Activated CD4-positive, alpha-beta memory T cell treated with anti-CD3 and anti-CD28 coated beads, Interleukin-2, amount 10 ng/mL, durations not matched to agents 7 days and 5 days (primary cell): ENCODE data around the gene CCDC27. TPM values are rescaled to one million over a fixed set of nuclear protein-coding genes. Genes with fewer than 3 reads are reported as not detected.

ENCODE experiments used
- CTCF ChIA-PET: fragments of 350-600 bp; sonication (Branson Sonifier 250); formaldehyde crosslinking; loops from one replicate; lab custom pipeline; 2021; ENCODE audit warnings: antibody characterized with exemption, inconsistent platforms; lab: Charles Lee
- POLR2A ChIA-PET: fragments of 350-600 bp; sonication (Branson Sonifier 250); formaldehyde crosslinking; loops from one replicate; lab custom pipeline; 2021; ENCODE audit warnings: antibody characterized with exemption; lab: Charles Lee
- DNase-seq: peaks from one replicate; pipeline ENCODE4 v3.0.0-alpha.2; 2020
- H3K27ac Mint-ChIP-seq: one replicate; pipeline ENCODE4 v1.8.0; 2021; ENCODE audit warnings: mild to moderate bottlenecking, mixed read lengths
- H3K27me3 Mint-ChIP-seq: one replicate; pipeline ENCODE4 v1.8.0; 2021; ENCODE audit warnings: mixed read lengths
- H3K36me3 Mint-ChIP-seq: one replicate; pipeline ENCODE4 v1.8.0; 2021; ENCODE audit warnings: low read depth, mixed read lengths
- H3K4me1 Mint-ChIP-seq: one replicate; pipeline ENCODE4 v1.8.0; 2021; ENCODE audit warnings: mixed read lengths
- H3K4me3 Mint-ChIP-seq: one replicate; pipeline ENCODE4 v1.8.0; 2021; ENCODE audit warnings: mild to moderate bottlenecking, mixed read lengths
- H3K9me3 Mint-ChIP-seq: one replicate; pipeline ENCODE4 v1.8.0; 2021; ENCODE audit warnings: mixed read lengths
- total RNA-seq, 2 experiments: library from RNA; stranded (reverse); gene quantifications; one replicate each; pipeline ENCODE4 v1.2.3, GENCODE V29; 2021

CCDC27 gene
- total RNA-seq, 2 experiments from 2014 or later: not detected

DNA sequence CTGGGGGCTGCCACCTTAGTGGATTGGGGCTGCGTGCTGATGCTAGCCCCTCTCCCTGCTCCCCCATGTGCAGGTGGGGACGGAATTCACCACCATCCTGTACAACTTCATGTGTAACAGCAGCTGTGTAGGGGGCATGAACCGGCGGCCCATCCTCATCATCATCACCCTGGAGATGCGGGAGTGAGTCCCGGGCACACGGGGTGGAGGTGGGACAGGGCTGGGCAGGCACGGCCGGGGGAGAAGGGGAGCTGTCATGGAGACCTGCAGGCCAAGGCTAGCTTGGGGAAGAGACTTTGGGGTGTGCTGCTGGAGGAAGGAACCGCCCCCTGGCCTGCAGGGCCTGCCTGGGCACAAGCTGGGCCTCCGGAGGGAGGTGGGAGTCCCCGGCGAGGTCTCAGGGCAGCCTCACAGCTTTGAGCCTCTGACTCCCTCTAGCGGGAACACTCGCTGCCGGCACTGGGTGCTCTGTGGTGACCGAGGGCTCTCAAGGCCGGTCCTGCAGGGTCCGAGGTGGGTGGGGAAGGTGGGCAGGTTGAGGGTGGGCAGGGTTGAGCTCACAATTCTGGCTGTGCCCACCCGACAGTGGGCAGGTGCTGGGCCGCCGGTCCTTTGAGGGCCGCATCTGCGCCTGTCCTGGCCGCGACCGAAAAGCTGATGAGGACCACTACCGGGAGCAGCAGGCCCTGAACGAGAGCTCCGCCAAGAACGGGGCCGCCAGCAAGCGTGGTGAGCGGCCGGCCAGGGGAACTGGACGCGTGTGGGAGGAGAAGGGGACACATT lies 25.0 kb upstream of the CCDC27 start:
- ChIA-PET CTCF (interaction anchor here (0.8 kb wide), 1 partner anchor 163 kb away, joined by 4 read pairs; no protein-coding TSS in a partner anchor), POLR2A (no interaction called here)
- Mint-ChIP-seq H3K9me3 (no peaks in the 10 kb centered on the region), H3K36me3 (no peaks in the 10 kb centered on the region), H3K4me3 (no peak overlapping the region), H3K27ac (no peak overlapping the region), H3K27me3 (no peaks in the 10 kb centered on the region), H3K4me1 (no peaks in the 10 kb centered on the region)
- no peak for DNase-seq

DNA sequence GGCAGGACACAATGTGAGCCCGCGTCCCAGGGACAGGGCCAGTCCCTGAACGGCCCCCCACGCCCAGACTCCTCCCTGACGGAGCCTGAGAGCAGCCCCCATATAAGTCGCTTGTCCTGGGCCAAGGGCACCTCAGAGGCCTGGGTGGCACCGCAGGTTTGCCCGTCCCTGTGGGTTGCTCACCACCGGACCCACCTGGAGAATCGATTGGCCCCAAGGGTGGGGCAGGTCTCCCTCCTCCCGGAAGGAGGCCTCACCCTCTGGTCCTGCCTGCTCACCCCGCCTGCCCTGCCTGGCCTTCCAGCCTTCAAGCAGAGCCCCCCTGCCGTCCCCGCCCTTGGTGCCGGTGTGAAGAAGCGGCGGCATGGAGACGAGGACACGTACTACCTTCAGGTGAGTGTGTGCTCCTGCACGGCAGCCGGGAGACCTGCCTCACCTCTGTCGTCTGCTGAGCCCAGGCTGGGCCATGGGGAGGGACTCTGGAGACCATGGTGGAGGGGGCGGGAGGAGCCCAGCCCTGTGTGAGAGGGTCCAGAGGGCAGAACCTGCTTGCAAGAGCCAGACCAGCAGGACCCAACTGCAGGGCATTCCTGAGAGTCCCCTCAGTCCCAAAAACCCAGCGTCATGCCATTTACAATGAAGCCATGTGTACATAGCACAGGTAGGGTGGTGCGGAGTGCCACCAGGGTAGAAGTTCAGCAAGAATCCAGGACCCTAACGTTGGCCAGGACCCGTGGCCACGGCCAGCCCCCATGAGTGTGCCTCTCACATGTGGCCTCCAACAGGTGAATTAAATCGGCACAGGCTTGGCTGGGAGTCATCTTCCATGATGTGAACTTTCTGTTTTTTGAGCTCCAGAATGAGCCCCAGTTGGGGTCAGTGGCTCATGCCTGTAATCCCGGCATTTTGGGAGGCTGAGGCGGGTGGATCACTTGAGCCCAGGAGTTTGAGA lies 24.1 kb upstream of the CCDC27 start:
- Mint-ChIP-seq H3K27me3 (no peaks in the 10 kb centered on the region), H3K9me3 (no peaks in the 10 kb centered on the region), H3K36me3 (no peaks in the 10 kb centered on the region), H3K27ac (no peak overlapping the region), H3K4me1 (no peaks in the 10 kb centered on the region), H3K4me3 (no peak overlapping the region)
- POLR2A ChIA-PET: no interaction called here
- CTCF ChIA-PET: interaction anchor here (1.0 kb wide), 1 partner anchor 33 kb away, joined by 3 read pairs; no protein-coding TSS in a partner anchor
- no peak for DNase-seq

DNA sequence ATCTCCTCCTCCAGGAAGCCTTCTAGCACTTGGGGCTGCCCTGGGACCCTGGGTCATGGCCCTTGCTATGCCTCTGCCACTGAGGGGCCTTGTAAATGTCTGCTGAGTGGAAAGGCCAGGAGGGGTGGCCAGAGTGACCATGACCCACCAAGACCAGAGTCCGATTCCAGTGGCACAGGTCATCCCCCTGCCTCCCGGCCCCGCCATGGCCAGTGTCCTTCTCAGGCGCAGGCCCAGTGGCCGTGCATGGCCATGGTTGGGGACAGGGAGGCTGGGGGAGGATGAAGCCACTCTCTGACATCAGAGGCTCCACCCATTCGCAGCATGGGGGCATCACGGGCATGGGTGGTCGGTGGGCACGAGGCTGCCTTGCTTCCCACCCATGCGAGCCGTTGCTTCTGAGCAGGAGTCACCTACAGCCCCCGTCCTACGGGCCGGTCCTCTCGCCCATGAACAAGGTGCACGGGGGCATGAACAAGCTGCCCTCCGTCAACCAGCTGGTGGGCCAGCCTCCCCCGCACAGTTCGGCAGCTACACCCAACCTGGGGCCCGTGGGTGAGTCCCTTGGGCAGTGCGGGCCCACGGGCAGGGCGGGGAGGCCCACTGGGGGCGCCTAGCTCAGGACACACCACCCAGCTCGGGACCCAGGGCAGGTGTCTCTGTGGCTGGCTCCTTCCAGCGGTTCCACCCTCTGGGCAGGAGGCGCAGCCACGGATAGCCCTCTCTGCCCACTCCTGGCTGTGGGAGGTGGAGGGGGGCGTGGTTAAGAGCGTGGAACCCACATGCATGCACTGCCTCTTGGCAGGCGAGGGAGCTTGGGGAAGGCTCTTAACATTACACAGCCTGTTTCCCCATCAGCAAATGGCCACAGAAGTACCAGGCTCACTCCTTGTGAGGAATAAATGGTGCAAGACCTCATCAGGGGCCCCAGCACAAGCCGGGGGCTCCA lies 22.4 kb upstream of the CCDC27 start:
- DNase-seq: no peak
- Mint-ChIP-seq H3K4me3 (no peak overlapping the region), H3K9me3 (no peaks in the 10 kb centered on the region), H3K36me3 (no peaks in the 10 kb centered on the region), H3K4me1 (no peaks in the 10 kb centered on the region), H3K27ac (no peak overlapping the region), H3K27me3 (no peaks in the 10 kb centered on the region)
- ChIA-PET POLR2A (no interaction called here), CTCF (interaction anchor here (1.1 kb wide), 1 partner anchor 9 kb away, joined by 3 read pairs; no protein-coding TSS in a partner anchor)

DNA sequence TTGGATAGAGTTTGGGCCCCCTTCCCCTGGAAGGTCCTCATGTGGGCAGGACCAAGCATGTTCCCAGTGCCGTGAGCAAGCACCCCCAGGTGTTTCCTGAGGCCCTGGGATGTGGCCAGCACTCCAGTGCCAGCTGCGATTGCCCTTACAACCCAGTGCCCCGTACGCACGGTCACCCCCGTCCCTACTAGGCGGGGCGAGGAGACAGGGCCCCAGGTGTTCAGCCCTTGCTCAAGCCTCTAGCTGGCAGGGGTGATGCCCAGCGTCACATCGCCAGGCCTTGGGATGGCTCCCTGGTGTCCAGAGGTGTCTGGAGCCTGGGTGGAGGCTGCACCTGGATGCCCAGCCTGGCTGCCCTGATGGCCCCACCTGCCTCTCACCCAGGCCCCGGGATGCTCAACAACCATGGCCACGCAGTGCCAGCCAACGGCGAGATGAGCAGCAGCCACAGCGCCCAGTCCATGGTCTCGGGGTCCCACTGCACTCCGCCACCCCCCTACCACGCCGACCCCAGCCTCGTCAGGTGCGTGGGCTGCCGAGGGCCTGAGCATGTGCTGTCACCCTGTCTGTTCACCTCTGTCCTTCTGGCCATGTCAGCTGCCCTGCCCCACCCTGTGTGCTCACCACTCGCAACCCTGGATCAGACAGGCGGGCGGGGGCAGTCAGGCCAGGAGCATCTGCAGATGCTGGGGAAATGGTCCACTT lies 21.6 kb upstream of the CCDC27 start:
- POLR2A ChIA-PET: no interaction called here
- Mint-ChIP-seq H3K27me3 (no peaks in the 10 kb centered on the region), H3K27ac (no peak overlapping the region), H3K4me1 (no peaks in the 10 kb centered on the region), H3K36me3 (no peaks in the 10 kb centered on the region), H3K9me3 (no peaks in the 10 kb centered on the region), H3K4me3 (no peak overlapping the region)
- no peak for DNase-seq
- CTCF ChIA-PET: interaction anchor here (1.1 kb wide), 1 partner anchor 10 kb away, joined by 3 read pairs; no protein-coding TSS in a partner anchor

DNA sequence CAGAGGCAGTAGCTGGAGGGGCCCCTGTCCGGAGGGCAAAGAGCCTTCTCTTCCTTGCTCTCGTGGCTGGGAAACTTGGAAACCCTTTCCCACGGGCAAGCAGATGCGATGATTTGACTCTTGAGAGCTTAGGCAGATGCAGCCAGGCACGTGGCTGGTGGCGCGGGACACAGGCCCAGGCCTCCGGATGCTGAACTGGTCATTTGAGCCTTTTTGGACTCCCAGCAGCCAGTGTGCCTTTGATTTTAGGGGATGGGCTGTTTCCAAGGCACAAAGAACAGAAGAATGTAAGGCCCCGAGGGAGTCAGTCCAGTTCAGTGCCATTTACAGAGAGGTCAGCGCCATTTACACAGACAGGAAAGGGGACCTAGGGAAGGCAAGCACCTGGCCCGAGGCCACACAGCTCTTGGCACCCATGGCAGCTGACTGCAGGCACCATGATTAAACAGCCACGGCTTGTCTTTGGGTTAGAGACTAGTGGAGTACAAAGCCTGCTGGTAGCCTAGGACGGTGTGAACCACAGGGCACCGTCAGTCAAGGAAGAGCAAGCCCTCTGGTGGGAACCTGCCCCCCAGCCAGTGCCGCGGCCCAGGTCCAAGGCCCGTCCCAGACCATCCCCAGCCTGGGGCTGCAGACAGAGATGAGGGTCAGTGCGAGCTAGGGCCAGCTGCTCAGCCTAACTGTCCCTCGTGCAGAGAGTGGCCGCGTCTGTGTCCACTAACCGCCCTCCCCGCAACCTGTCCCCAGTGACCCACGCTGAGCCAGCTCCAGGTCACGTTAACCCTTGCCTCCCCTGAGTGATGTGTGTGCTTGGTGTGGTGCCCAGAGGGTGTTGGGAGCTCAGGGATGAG lies 20.4 kb upstream of the CCDC27 start:
- Mint-ChIP-seq H3K9me3 (no peaks in the 10 kb centered on the region), H3K4me3 (no peak overlapping the region), H3K4me1 (peaks cover 3% of the 10 kb centered on the region), H3K36me3 (no peaks in the 10 kb centered on the region), H3K27ac (no peak overlapping the region), H3K27me3 (no peaks in the 10 kb centered on the region)
- CTCF ChIA-PET: no interaction called here
- DNase-seq: no peak
- POLR2A ChIA-PET: no interaction called here

DNA sequence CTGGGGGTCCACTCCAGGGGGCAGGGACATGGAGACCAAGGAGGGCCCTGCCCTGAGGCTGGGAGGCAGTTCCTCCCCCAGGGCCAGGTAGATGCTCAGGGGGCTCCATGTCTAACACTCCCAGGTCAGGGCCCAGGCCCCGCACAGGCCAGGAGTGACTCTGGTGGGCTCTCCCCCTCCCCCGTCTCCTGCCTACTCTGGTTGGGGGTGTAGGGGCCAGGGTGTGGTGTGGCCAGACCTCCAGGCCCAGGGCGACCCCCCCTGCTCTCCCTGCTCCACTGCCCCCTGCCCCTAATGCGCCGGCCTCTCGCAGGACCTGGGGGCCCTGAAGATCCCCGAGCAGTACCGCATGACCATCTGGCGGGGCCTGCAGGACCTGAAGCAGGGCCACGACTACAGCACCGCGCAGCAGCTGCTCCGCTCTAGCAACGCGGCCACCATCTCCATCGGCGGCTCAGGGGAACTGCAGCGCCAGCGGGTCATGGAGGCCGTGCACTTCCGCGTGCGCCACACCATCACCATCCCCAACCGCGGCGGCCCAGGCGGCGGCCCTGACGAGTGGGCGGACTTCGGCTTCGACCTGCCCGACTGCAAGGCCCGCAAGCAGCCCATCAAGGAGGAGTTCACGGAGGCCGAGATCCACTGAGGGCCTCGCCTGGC lies 19.7 kb upstream of the CCDC27 start:
- Mint-ChIP-seq H3K4me1 (peaks cover 3% of the 10 kb centered on the region), H3K4me3 (no peak overlapping the region), H3K27ac (no peak overlapping the region), H3K36me3 (no peaks in the 10 kb centered on the region), H3K27me3 (no peaks in the 10 kb centered on the region), H3K9me3 (no peaks in the 10 kb centered on the region)
- DNase-seq: no peak
- CTCF ChIA-PET: no interaction called here
- POLR2A ChIA-PET: no interaction called here

DNA sequence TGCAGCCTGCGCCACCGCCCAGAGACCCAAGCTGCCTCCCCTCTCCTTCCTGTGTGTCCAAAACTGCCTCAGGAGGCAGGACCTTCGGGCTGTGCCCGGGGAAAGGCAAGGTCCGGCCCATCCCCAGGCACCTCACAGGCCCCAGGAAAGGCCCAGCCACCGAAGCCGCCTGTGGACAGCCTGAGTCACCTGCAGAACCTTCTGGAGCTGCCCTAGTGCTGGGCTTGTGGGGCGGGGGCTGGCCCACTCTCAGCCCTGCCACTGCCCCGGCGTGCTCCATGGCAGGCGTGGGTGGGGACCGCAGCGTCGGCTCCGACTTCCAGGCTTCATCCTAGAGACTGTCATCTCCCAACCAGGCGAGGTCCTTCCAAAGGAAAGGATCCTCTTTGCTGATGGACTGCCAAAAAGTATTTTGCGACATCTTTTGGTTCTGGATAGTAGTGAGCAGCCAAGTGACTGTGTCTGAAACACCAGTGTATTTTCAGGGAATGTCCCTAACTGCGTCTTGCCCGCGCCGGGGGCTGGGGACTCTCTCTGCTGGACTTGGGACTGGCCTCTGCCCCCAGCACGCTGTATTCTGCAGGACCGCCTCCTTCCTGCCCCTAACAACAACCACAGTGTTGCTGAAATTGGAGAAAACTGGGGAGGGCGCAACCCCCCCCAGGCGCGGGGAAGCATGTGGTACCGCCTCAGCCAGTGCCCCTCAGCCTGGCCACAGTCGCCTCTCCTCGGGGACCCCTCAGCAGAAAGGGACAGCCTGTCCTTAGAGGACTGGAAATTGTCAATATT lies 19.0 kb upstream of the CCDC27 start:
- Mint-ChIP-seq H3K27ac (no peak overlapping the region), H3K9me3 (no peaks in the 10 kb centered on the region), H3K27me3 (no peaks in the 10 kb centered on the region), H3K4me1 (peaks cover 3% of the 10 kb centered on the region), H3K4me3 (no peak overlapping the region), H3K36me3 (no peaks in the 10 kb centered on the region)
- DNase-seq: no peak
- CTCF ChIA-PET: interaction anchor here (2.2 kb wide), 1 partner anchor 9 kb away, joined by 6 read pairs; no protein-coding TSS in a partner anchor
- POLR2A ChIA-PET: no interaction called here

DNA sequence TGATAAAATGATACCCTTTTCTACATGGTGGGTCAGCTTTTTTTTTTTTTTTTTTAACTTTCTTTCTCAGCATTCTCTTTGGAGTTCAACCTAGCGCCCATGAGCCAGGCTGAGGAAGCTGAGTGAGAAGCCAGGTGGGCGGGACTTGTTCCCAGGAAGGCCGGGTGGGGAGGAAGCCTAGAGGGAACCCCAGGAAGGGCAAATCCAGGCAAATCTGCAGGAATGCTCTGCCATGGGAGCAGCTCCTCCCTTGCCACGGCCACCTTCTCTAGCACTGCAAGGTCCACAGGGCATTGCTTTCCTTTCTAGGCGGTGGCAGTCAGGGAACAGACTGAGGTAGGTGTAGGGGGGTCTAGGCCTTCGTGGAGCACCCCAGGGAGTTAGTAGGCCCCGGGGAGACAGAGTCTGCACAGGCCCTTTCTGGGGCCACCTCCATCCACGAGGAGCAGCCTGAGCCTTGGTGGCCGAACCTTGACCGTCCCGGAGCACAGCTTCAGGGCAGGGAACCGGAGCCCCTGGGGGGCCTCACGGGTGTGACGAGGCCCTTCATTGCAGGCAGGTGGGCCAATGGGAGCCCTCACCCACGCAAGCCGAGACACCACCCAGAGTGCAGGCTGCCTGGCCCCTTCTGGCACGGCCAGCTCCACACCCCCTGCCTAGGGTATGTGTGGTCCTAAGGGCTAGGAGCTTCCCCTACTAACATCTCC lies 18.2 kb upstream of the CCDC27 start:
- Mint-ChIP-seq H3K27ac (no peak overlapping the region), H3K9me3 (no peaks in the 10 kb centered on the region), H3K4me1 (peaks cover 3% of the 10 kb centered on the region), H3K4me3 (no peak overlapping the region), H3K27me3 (no peaks in the 10 kb centered on the region), H3K36me3 (no peaks in the 10 kb centered on the region)
- CTCF ChIA-PET: interaction anchor here (2.2 kb wide), 1 partner anchor 10 kb away, joined by 6 read pairs; no protein-coding TSS in a partner anchor
- no peak for DNase-seq
- POLR2A ChIA-PET: no interaction called here

DNA sequence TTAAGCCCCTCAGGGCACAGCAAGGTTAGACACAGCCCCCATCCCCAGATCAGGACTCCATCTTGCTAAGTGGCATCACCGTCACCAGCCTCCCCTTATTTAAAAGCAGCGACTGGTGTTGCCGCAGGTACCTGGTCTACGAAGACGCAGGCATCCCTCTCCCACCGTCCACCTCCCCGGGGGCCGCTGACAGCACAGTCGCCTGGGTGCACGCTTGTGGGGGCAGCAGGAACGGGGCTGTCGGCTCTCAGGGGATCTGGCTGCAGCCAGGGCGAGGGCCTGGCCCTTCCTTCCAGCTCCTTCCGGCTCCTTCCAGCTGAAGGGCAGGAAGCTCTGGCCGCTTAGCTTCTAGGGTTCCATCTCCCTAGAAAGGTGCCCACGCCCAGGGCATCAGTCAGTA lies 17.6 kb upstream of the CCDC27 start:
- ChIA-PET POLR2A (no interaction called here), CTCF (interaction anchor here (2.2 kb wide), 1 partner anchor 10 kb away, joined by 6 read pairs; no protein-coding TSS in a partner anchor)
- H3K4me3 Mint-ChIP-seq: no peak overlapping the region
- no peak overlapping the region for H3K27ac Mint-ChIP-seq
- H3K9me3 Mint-ChIP-seq: no peaks in the 10 kb centered on the region
- no peaks in the 10 kb centered on the region for H3K27me3 Mint-ChIP-seq
- H3K36me3 Mint-ChIP-seq: no peaks in the 10 kb centered on the region
- peaks cover 3% of the 10 kb centered on the region for H3K4me1 Mint-ChIP-seq
- DNase-seq: no peak
